ENCODE measurements around the gene ZMYM2.

The ZMYM2 gene

DNA sequence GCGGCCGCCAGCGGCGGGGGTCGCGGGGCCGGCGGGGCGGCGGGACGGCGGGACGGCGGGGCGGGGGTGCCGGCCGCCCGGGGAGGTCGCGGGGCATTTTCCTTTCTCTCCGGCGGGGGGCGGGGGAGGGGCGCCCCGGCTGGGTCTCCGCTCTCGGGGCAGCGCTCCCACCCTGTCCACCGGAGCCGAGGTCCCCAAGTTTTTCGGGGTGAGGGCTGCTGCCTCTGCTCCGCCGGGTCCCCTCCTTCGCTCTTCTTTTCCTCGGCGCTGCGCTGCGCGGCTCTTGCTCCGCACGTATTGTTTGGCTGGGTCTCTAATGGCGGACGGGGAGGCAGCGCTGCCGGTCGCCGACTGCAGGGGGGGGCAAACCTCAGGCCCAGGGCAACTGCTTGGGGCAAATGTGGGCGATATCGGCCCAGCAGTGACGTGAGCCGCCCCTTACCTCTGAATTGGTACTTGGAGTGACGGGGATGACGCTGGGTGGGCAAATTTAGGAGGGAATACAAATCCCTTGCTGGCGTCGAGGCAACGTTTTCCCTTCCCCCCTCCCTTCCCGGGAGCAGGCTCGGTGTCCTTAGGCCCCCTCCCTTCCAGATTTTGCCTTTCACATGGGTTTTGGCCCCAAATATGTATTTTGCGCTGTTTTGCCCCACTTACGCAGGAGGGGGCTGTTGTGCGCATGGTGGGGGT is 759 bp downstream of the ZMYM2 start:
- no peak for TF ChIP-seq FOXP2 (optimal IDR thresholded peaks at IDR 0.05; ENCODE audit: borderline replicate concordance, extremely low read depth, extremely low read length, insufficient read depth)
- no peak for TF ChIP-seq SIN3A (IDR thresholded peaks at IDR 0.05; ENCODE audit: borderline replicate concordance, insufficient read depth, low read length)
- TF ChIP-seq, protein P1, sequence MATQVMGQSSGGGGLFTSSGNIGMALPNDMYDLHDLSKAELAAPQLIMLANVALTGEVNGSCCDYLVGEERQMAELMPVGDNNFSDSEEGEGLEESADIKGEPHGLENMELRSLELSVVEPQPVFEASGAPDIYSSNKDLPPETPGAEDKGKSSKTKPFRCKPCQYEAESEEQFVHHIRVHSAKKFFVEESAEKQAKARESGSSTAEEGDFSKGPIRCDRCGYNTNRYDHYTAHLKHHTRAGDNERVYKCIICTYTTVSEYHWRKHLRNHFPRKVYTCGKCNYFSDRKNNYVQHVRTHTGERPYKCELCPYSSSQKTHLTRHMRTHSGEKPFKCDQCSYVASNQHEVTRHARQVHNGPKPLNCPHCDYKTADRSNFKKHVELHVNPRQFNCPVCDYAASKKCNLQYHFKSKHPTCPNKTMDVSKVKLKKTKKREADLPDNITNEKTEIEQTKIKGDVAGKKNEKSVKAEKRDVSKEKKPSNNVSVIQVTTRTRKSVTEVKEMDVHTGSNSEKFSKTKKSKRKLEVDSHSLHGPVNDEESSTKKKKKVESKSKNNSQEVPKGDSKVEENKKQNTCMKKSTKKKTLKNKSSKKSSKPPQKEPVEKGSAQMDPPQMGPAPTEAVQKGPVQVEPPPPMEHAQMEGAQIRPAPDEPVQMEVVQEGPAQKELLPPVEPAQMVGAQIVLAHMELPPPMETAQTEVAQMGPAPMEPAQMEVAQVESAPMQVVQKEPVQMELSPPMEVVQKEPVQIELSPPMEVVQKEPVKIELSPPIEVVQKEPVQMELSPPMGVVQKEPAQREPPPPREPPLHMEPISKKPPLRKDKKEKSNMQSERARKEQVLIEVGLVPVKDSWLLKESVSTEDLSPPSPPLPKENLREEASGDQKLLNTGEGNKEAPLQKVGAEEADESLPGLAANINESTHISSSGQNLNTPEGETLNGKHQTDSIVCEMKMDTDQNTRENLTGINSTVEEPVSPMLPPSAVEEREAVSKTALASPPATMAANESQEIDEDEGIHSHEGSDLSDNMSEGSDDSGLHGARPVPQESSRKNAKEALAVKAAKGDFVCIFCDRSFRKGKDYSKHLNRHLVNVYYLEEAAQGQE (IDR thresholded peaks at IDR 0.05; ENCODE audit: insufficient read depth in 1 of 2, low read depth in 2 of 2, low read length in 2 of 2): no peak
- no peak for TF ChIP-seq POLR2AphosphoS5 (IDR thresholded peaks at IDR 0.05; ENCODE audit: low read depth, low read length)
- TF ChIP-seq TAF1 (IDR thresholded peaks at IDR 0.05; ENCODE audit: borderline replicate concordance, insufficient read depth, low read length): no peak

DNA sequence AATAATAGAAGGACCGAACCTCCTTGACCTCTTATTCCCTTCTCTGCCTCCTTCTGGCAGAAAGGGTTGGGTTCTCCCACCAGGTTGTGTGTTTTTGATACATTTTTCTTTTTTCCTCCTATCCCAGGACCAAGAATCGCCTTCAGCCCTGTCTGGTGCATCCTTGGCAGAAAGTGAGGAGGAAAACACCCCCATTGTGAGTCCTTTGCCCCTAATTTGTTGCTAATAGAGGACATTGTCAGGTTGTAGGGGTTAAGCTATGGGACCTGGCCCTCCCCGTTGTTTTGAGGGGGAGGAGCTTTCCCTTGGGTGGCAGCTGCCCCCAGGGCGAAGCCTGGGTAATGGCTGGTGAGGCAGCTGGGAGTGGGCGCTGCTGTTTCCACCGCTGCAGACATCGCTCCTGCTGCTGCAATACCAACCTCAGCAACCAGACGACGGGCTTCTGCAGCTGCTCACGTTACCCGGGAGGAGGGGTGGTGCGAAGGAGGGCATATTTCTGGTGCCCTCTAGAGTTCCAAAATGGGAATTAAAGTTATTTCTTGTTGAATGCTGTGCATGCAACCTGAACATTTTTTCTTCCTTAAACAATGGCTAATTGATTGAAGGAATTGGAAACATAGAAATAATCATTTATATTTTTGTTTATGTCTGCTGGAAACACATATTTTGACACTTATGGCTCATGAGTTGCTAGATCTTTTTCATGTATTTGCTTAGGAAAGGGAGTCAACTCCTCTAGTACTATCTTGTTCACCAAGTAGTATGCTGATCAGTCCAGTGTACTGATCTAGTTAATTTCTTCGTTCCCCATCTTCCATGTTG is 1.5 kb downstream of the ZMYM2 start:
- TF ChIP-seq, protein P1 (IDR thresholded peaks at IDR 0.05; ENCODE audit: insufficient read depth in 1 of 2, low read depth in 2 of 2, low read length in 2 of 2): no peak
- TF ChIP-seq FOXP2 (optimal IDR thresholded peaks at IDR 0.05; ENCODE audit: borderline replicate concordance, extremely low read depth, extremely low read length, insufficient read depth) (no peak), SIN3A (IDR thresholded peaks at IDR 0.05; ENCODE audit: borderline replicate concordance, insufficient read depth, low read length) (no peak), POLR2AphosphoS5 (IDR thresholded peaks at IDR 0.05; ENCODE audit: low read depth, low read length) (no peak), TAF1 (IDR thresholded peaks at IDR 0.05; ENCODE audit: borderline replicate concordance, insufficient read depth, low read length) (no peak)

DNA sequence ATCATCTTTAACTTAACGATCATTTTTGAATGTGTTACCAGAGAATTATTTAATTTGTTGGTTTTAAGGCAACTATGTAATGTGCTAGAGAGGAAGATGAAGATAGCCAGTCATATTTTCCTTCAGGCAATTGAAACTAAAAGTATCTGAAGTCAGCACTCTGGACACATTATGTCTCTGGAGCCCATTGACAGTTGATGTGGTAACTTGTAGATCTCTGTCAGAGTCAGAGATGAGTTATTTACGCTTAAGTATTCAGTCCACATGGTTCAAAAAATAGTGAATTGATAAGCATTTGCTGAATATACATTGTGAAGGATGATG is 2.1 kb downstream of the ZMYM2 start:
- TF ChIP-seq, protein P1 (IDR thresholded peaks at IDR 0.05; ENCODE audit: insufficient read depth in 1 of 2, low read depth in 2 of 2, low read length in 2 of 2): no peak

DNA sequence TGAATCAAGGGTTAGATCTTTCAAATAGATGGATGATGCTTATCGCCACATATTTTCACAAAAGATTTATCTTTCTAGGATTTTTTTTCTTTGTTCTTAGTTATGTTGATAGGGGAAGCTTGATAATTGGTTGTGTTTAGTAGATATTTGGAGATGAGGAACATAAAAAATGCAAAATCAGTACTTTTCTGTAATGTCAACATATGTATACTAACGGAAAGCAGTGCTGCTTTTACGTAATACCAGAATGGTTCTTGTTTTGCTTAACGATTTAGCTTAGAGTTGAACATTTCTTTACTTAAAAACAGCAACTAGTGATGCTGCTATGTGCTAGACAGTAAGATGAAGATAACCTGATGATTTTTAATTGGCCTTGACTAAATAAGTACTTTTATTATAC is 3.0 kb downstream of the ZMYM2 start:
- TF ChIP-seq, protein P1 (IDR thresholded peaks at IDR 0.05; ENCODE audit: insufficient read depth in 1 of 2, low read depth in 2 of 2, low read length in 2 of 2): no peak
- TF ChIP-seq POLR2AphosphoS5 (IDR thresholded peaks at IDR 0.05; ENCODE audit: low read depth, low read length): no peak

DNA sequence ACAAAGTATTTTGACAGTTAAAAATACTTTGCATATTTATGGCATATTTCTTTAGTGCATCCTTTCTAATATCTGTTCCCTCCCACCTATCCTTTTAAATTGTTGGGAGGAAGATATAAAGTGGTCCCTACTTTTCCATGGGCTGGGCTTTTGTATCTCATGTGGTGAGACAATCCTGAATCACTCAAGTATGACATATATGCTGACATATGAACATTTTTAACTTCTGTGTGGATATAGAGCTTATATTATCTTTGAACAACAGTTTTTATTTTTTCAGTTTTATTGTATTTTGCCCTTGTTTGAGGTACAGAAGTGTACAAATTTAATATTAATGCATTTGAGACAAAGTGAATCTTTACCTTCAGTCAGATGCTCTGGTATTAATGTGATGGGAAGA is 3.4 kb downstream of the ZMYM2 start:
- TF ChIP-seq, protein P1 (IDR thresholded peaks at IDR 0.05; ENCODE audit: insufficient read depth in 1 of 2, low read depth in 2 of 2, low read length in 2 of 2): no peak
- TF ChIP-seq FOXP2 (optimal IDR thresholded peaks at IDR 0.05; ENCODE audit: borderline replicate concordance, extremely low read depth, extremely low read length, insufficient read depth): no peak
- TF ChIP-seq TAF1 (IDR thresholded peaks at IDR 0.05; ENCODE audit: borderline replicate concordance, insufficient read depth, low read length): no peak
- TF ChIP-seq SIN3A (IDR thresholded peaks at IDR 0.05; ENCODE audit: borderline replicate concordance, insufficient read depth, low read length): no peak
- TF ChIP-seq POLR2AphosphoS5 (IDR thresholded peaks at IDR 0.05; ENCODE audit: low read depth, low read length): no peak

Measured in PFSK-1 (cell line).